HepG2 (cell line): ENCODE results near the gene NAMPT. TPM values are rescaled to one million over a fixed set of nuclear protein-coding genes. Genes with fewer than 3 reads are reported as not detected.

Experiments
- E2F2 ChIP-seq: sonication (generic); formaldehyde crosslinking; IDR thresholded peaks from 2 replicates; pipeline ENCODE4 v1.4.0; 2020; ENCODE audit warnings: missing genetic modification reagents, borderline replicate concordance
- NFYC ChIP-seq: IDR thresholded peaks from 2 replicates; pipeline ENCODE4 v1.6.1; 2016; ENCODE audit warnings: missing genetic modification reagents, missing compliant biosample characterization
- PCBP2 ChIP-seq: fragments of 200-400 bp; formaldehyde crosslinking; optimal IDR thresholded peaks from 2 replicates; pipeline ENCODE3; 2018; ENCODE audit warnings: low read length, low read depth; ENCODE audit not compliant: poor library complexity, severe bottlenecking
- TFDP1 ChIP-seq: IDR thresholded peaks from 2 replicates; pipeline ENCODE4 v1.6.1; 2016; ENCODE audit warnings: missing compliant biosample characterization, missing genetic modification reagents, borderline replicate concordance
- ZNF792 ChIP-seq: IDR thresholded peaks from 2 replicates; pipeline ENCODE4 v1.6.1; 2016
- polyA plus RNA-seq, 8 experiments: library from polyadenylated mRNA; depleted of rRNA in 3 of 8; stranded (reverse) in 7 of 8; unstranded in 1 of 8; fragments of >200 nt; fragmentation: Illumina TruSeq in 4 of 8; extraction: Trizol in 4 of 8; gene quantifications; 2 replicates each; pipeline versions ENCODE4 v1.2.1 to v1.2.3, GENCODE V29; 2011 to 2016; ENCODE audit warnings: low read depth in 4 of 8, missing spikeins in 1 of 8, mixed read lengths in 1 of 8; ENCODE audit not compliant: insufficient read depth in 1 of 8
- total RNA-seq, 5 experiments: library from RNA; depleted of rRNA; stranded (reverse); fragments of >200 nt; fragmentation: Illumina TruSeq; extraction: Trizol; gene quantifications; 2 replicates each; pipeline ENCODE4 v1.2.3, GENCODE V29; 2016; ENCODE audit warnings: low read depth in 1 of 5
- TF ChIP-seq, protein P1 (sequence below): sonication (generic); formaldehyde crosslinking; IDR thresholded peaks from 2 replicates; pipeline ENCODE4 v1.8.0; 2022; ENCODE audit warnings: mild to moderate bottlenecking, missing genetic modification reagents; ENCODE audit not compliant: insufficient replicate concordance
- TF ChIP-seq, protein P2 (sequence below): sonication (generic); formaldehyde crosslinking; IDR thresholded peaks from 2 replicates; pipeline ENCODE4 v1.8.1; 2022; ENCODE audit warnings: low read depth, mild to moderate bottlenecking, missing genetic modification reagents
- TF ChIP-seq, protein P3 (sequence below), 2 experiments: fragments of 450-650 bp in 1 of 2; sonication (generic) in 1 of 2; formaldehyde crosslinking; IDR thresholded peaks; 2 replicates each; pipeline versions ENCODE4 v1.5.0 to v1.8.0; 2020 to 2022; ENCODE audit warnings: mild to moderate bottlenecking in 1 of 2, missing genetic modification reagents in 1 of 2

NAMPT gene
- total and polyA plus RNA-seq, 2 of the 13 experiments (the other 11 are each of a cell fraction or from before 2014, with no cell fraction given): 15.8 to 67.7 TPM

DNA sequence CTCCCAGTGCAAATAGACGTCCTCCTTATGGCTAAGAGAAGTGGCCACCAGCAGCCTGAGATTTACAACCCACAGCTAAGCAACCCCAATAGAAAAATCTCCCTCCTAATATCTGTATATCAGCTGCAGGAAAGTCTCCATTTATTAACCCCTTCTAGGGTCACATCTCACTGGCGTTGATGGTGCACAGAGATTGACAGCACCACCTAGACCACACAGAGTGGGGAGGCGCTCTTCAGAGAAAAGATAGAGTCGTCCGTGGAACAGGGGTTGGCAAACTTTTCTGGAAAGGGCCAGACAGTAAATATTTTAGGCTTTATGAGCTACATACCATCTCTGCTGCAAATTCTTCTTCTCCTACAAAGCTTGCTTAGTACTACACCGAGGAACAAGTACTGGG lies 60.0 kb downstream of the NAMPT start (continued):
- TF ChIP-seq, protein P1, sequence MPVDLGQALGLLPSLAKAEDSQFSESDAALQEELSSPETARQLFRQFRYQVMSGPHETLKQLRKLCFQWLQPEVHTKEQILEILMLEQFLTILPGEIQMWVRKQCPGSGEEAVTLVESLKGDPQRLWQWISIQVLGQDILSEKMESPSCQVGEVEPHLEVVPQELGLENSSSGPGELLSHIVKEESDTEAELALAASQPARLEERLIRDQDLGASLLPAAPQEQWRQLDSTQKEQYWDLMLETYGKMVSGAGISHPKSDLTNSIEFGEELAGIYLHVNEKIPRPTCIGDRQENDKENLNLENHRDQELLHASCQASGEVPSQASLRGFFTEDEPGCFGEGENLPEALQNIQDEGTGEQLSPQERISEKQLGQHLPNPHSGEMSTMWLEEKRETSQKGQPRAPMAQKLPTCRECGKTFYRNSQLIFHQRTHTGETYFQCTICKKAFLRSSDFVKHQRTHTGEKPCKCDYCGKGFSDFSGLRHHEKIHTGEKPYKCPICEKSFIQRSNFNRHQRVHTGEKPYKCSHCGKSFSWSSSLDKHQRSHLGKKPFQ (CRISPR knock-in tag): no peak
- TF ChIP-seq, protein P2, sequence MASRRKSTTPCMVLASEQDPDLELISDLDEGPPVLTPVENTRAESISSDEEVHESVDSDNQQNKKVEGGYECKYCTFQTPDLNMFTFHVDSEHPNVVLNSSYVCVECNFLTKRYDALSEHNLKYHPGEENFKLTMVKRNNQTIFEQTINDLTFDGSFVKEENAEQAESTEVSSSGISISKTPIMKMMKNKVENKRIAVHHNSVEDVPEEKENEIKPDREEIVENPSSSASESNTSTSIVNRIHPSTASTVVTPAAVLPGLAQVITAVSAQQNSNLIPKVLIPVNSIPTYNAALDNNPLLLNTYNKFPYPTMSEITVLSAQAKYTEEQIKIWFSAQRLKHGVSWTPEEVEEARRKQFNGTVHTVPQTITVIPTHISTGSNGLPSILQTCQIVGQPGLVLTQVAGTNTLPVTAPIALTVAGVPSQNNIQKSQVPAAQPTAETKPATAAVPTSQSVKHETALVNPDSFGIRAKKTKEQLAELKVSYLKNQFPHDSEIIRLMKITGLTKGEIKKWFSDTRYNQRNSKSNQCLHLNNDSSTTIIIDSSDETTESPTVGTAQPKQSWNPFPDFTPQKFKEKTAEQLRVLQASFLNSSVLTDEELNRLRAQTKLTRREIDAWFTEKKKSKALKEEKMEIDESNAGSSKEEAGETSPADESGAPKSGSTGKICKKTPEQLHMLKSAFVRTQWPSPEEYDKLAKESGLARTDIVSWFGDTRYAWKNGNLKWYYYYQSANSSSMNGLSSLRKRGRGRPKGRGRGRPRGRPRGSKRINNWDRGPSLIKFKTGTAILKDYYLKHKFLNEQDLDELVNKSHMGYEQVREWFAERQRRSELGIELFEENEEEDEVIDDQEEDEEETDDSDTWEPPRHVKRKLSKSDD: no peak
- TF ChIP-seq ZNF792 (no peak), TFDP1 (CRISPR knock-in tag) (no peak), PCBP2 (no peak), NFYC (CRISPR knock-in tag) (no peak), E2F2 (no peak)
- TF ChIP-seq, protein P3, sequence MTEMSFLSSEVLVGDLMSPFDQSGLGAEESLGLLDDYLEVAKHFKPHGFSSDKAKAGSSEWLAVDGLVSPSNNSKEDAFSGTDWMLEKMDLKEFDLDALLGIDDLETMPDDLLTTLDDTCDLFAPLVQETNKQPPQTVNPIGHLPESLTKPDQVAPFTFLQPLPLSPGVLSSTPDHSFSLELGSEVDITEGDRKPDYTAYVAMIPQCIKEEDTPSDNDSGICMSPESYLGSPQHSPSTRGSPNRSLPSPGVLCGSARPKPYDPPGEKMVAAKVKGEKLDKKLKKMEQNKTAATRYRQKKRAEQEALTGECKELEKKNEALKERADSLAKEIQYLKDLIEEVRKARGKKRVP (CRISPR knock-in tag; IDR thresholded peaks at IDR 0.05): no peak
